Stimulated activated naive B cell treated with anti-CD40 and anti-IgM and Interleukin-4, amounts not matched to agents 10 μg/mL and 1 μg/mL and 100 μg/mL, for 72 hours (primary cell): ENCODE measurements around the gene SMIM1.
A peak's percentile ranks its signal among the peaks of the same experiment; 100 is the strongest.

Experiments
- ATAC-seq, 2 donors: fragments of 150-1000 bp; cut with Tn5 transposase; replicated peaks; 2 replicates each; pipeline ENCODE4 v1.10.0; 2021; ENCODE audit warnings: moderate library complexity in 1 of 2
- DNase-seq: peaks from one replicate; pipeline ENCODE4 v3.0.0; 2021
- H3K27ac Mint-ChIP-seq: one replicate; pipeline ENCODE4 v1.8.0; 2022; ENCODE audit warnings: mild to moderate bottlenecking, mixed read lengths
- H3K27me3 Mint-ChIP-seq, 2 donors: one replicate each; pipeline ENCODE4 v1.8.0; 2022; ENCODE audit warnings: mixed read lengths in 2 of 2
- H3K36me3 Mint-ChIP-seq, 2 donors: one replicate each; pipeline ENCODE4 v1.8.0; 2022; ENCODE audit warnings: mixed read lengths in 2 of 2, mild to moderate bottlenecking in 1 of 2
- H3K4me1 Mint-ChIP-seq, 2 donors: one replicate each; pipeline ENCODE4 v1.8.0; 2022; ENCODE audit warnings: mixed read lengths in 2 of 2, mild to moderate bottlenecking in 1 of 2
- H3K4me3 Mint-ChIP-seq, 2 donors: one replicate each; pipeline ENCODE4 v1.8.0; 2022; ENCODE audit warnings: mild to moderate bottlenecking in 2 of 2, mixed read lengths in 2 of 2, moderate library complexity in 1 of 2
- H3K9me3 Mint-ChIP-seq, 2 donors: one replicate each; pipeline ENCODE4 v1.8.0; 2022; ENCODE audit warnings: mixed read lengths in 2 of 2, mild to moderate bottlenecking in 1 of 2

Gene SMIM1

DNA sequence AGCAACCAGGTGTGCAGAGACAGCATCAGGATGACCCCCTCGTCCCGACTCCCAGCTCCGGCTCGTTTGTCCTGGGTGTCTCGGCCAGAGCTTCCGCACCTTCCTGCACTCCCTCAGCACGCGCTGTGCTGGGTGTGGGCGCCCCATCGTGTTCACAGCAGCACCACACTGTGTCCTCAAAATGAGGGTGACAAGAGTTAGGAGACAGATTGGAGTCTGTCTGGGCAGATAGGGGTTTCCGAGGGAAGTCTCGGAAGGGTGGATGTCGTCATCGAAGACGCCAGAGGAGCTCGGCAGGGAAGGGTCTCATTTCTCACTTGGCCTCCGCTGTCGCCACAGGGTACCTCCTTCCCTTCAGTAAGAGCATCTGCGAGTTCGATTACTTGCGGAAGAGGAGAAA lies 16.2 kb upstream of the SMIM1 start:
- Mint-ChIP-seq H3K9me3 (peaks cover 0 to 3% of the 10 kb centered on the region in 2 donors), H3K36me3 (no peaks in the 10 kb centered on the region), H3K4me3 (no peak overlapping the region), H3K27ac (no peak overlapping the region), H3K27me3 (peaks cover 34 to 49% of the 10 kb centered on the region in 2 donors), H3K4me1 (no peaks in the 10 kb centered on the region)
- ATAC-seq (no peak), DNase-seq (no peak)

DNA sequence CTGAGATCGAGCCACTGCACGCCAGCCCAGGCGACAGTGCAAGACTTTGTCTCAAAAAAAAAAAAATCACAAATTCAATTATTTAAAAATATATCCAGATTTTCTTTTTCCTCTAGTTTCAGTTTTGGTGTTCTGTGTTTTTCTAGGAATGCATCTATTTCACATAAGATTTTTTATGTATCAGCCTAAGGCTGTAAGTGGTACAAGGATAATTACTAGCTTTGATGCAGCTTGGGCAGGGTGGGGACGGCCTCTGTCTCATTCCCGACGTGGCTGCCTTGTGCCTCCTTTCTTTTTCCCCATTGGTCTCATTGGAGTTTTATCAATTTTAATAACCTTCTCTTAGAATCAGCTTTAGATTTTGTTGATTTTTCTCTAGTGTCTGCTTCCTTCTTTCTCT lies 13.4 kb upstream of the SMIM1 start:
- Mint-ChIP-seq H3K9me3 (peaks cover 0 to 3% of the 10 kb centered on the region in 2 donors), H3K36me3 (no peaks in the 10 kb centered on the region), H3K27ac (peak overlapping the region; percentile 67), H3K27me3 (peaks cover 32 to 44% of the 10 kb centered on the region in 2 donors), H3K4me3 (no peak overlapping the region), H3K4me1 (no peaks in the 10 kb centered on the region)
- ATAC-seq (no peak), DNase-seq (no peak)

DNA sequence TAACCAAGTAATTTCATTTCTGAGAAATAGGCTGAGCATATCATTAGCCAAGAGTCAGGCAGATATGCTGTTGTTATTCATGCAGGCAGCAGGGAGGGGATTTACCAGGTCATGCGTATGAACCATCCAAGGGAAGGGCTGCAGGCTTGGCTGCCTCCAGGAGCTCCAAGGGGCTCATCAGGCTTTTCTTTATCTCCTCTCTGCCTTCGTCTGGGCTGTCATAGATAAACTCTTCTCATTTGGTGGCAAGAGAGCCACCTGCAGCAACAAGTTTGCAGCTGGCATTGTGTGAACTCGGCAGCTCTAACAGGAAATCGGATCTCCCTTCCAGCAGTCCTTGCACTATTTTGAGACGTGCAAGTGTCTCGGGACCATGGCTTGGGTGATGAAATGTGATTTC lies 12.8 kb upstream of the SMIM1 start:
- Mint-ChIP-seq H3K9me3 (peaks cover 0 to 3% of the 10 kb centered on the region in 2 donors), H3K36me3 (no peaks in the 10 kb centered on the region), H3K4me1 (no peaks in the 10 kb centered on the region), H3K27me3 (peaks cover 32 to 44% of the 10 kb centered on the region in 2 donors), H3K4me3 (no peak overlapping the region), H3K27ac (no peak overlapping the region)
- no peak for ATAC-seq
- DNase-seq, result no peak

DNA sequence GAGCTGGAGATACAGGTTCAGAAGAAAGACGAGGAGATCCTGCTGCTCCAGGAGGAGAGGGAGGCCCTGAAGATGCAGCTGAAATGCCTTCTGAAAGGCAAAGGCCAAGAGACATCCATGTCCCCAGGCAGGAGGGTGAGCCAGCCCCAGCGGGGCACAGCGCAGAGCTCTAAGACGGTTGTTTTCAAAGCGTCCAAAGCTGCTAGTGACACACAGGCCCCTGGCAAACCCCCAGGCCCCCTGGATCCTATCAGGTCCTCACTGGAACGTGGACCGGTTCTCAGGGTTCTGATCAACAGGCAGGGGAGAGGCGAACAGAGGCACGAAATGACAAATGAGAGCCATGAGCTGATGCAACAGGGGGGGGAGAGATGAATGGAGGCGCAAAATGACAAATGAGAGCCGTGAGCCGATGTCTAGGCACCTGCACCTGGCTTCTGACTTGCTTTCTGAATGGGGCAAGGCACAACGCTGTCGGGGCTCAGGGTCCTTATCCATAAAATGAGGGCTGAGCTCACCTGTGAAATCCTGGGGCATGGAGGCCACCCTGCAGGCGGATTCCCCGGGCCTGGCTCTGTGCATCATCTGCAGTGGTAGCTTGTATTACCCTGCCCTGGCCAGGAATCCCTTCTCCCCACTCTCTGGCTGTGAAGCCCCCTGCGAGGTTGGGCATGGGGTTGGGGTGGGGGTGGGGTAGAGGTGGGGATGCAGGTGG lies 11.1 kb upstream of the SMIM1 start:
- Mint-ChIP-seq H3K4me1 (no peaks in the 10 kb centered on the region), H3K27ac (no peak overlapping the region), H3K36me3 (peaks cover 0 to 2% of the 10 kb centered on the region in 2 donors), H3K9me3 (peaks cover 0 to 3% of the 10 kb centered on the region in 2 donors), H3K4me3 (no peak overlapping the region), H3K27me3 (peaks cover 31 to 48% of the 10 kb centered on the region in 2 donors)
- no peak for ATAC-seq
- no peak for DNase-seq

DNA sequence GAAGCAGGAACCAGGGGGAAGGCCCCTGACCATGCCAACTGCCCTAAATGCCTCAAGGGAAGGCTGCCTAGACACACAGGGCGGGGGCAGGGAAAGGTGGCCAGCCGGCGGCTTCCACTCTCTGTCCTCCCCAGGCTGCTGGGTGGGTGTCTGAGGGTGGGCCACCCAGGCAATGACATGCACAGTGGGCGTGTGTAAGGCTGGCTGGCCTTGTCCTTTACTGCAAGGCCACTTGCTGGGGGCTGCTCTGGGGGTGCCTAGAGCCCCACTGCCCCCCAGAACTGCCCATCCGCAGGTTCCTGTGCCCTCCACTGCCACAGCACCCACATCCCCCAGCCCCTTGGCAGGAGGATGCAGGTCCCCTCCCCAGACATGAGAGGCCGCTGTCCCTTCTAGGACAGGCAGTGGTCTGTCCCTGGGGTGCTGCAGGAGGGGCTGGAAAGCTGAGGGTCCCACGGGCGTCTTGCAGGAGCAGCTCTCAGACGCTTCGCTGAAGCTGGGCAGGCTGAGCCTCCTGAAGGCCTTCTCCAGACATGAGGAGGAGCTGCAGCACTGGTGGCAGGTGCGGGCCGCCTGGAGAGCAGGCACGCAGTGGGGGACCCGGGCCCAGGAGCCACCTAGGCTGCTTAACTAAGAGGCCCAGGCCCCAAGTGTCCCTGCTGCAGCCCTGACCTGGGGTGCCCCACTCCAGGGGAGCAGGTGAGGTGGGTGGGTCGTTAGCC lies 10.2 kb upstream of the SMIM1 start:
- Mint-ChIP-seq H3K9me3 (peaks cover 0 to 3% of the 10 kb centered on the region in 2 donors), H3K36me3 (peaks cover 0 to 2% of the 10 kb centered on the region in 2 donors), H3K27ac (no peak overlapping the region), H3K4me1 (no peaks in the 10 kb centered on the region), H3K27me3 (peaks cover 30 to 46% of the 10 kb centered on the region in 2 donors), H3K4me3 (no peak overlapping the region)
- no peak for DNase-seq
- ATAC-seq, result no peak

DNA sequence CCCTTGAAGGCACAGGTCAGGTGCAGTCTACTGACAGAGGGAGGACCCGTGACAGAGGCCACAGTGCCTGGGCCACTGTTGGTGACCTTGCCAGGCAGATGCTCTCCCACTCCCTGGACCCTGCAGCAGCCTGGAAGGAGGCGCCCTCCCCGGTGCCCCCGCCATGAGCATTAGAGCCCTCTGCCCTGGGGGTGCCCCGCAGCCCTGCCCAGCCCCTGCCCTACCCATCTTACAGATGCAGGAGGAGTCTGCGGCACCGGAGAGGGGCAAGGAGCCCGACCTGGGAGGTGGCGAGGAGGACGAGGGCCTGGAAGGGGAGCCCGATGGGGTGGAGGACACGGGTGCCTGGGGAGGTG lies 9.7 kb upstream of the SMIM1 start:
- Mint-ChIP-seq H3K4me3 (no peak overlapping the region), H3K4me1 (no peaks in the 10 kb centered on the region), H3K36me3 (peaks cover 0 to 2% of the 10 kb centered on the region in 2 donors), H3K27me3 (peaks cover 35 to 52% of the 10 kb centered on the region in 2 donors), H3K27ac (no peak overlapping the region), H3K9me3 (peaks cover 0 to 3% of the 10 kb centered on the region in 2 donors)
- DNase-seq (no peak), ATAC-seq (no peak)

DNA sequence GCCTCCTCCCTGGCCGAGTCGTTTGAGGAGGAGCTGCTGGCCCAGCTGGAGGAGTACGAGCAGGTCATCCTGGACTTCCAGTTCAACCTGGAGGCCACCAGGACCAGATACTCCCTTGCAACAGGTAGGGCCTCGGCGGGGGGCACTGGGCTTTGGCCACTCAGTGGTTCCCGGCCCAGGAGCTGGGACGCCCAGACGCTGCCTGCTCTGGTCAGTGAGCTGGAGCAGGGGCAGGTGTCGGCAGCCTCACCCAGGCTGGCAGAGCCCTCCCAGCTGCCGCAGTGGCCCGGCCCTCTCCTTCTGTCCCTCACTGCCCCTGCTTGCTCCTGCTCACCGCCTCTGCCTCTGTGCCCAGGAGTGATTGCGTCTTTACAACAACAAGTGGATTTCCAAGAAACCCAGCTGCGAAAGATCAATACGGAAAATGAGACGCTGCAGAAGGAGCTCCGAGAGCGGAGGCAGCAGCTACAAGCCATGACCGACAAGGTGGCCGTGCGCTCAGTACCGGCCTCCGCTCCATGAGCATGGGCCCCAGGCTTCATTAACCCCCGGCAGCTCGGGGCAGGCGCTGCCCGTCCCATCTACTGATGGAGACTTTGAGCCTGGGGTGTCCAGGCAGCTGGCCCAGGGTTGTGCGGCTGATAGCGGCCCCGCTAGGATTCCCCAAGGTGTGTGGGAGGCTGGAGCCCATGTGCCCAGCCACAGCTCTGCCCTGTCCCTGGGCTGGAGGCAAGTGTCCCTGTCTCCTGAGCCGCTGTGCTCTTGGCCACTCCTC lies 9.0 kb upstream of the SMIM1 start:
- ATAC-seq (no peak), DNase-seq (no peak)
- Mint-ChIP-seq H3K27me3 (peaks cover 34 to 52% of the 10 kb centered on the region in 2 donors), H3K9me3 (peaks cover 0 to 3% of the 10 kb centered on the region in 2 donors), H3K4me3 (no peak overlapping the region), H3K36me3 (peaks cover 0 to 2% of the 10 kb centered on the region in 2 donors), H3K4me1 (no peaks in the 10 kb centered on the region), H3K27ac (no peak overlapping the region)

DNA sequence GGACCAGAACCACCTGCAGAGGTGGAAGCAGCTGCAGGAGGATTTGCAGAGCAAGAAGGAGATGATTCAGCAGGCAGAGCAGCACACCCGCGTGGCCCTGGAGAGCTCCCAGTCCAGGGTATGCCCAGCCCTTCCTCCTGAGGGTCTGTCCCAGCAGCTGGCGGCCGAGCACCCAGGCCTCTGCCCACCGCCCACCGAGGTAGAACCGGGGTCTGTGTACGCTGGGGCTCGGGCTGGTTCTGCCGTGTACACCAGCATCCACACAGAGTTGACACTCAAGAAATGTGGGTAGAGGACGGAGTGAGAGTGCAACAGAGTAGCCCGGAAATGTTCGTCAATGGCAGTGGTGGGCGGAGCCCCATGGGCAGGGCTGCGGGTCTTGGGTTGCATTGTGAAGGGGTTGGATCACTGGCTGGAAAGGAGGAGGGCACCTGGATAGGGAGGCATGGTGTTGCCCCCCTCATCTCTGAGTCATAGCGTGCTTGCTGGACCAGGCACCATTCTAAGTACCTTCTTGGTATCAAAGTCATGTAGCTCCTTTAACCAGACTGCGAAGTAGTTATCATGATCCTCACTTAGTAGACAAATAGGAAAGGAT lies 5.1 kb upstream of the SMIM1 start:
- peaks cover 0 to 2% of the 10 kb centered on the region in 2 donors for H3K36me3 Mint-ChIP-seq
- peaks cover 8 to 15% of the 10 kb centered on the region in 2 donors for H3K4me1 Mint-ChIP-seq
- DNase-seq (no peak), ATAC-seq (no peak)
- no peaks in the 10 kb centered on the region for H3K9me3 Mint-ChIP-seq
- no peak overlapping the region for H3K4me3 Mint-ChIP-seq
- H3K27ac Mint-ChIP-seq, result peak overlapping the region; percentile 17
- peaks cover 16 to 27% of the 10 kb centered on the region in 2 donors for H3K27me3 Mint-ChIP-seq

DNA sequence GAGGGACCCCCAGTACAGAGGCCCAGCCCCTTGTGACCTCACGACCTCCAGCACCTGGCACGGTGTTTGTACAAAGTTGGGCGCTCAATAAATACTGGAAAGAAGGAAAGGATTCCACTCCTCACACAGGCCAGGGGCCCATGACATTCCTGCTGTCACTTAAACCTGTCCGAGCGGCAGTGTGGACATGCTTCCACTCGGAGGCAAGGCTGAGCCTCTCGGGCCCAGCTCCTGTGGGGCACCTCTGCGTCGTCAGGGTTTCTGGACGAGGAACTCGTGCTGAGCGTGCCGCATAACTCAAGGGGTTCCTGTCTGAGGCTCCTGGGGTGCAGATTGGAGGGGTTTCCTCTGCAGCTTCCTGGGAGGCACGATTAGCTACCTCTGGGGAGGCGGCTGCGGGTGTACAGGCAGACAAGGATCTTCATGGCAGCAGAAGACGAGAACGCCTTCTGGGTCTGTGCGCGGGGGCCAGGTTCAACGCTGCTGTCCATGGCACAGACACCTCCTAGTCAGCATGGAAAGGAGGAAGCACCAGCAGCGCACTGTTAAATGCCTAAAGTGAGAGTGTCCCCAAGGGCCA lies 3.6 kb upstream of the SMIM1 start:
- Mint-ChIP-seq H3K36me3 (peaks cover 0 to 2% of the 10 kb centered on the region in 2 donors), H3K27ac (no peak overlapping the region), H3K9me3 (no peaks in the 10 kb centered on the region), H3K4me3 (no peak overlapping the region), H3K4me1 (peaks cover 10 to 15% of the 10 kb centered on the region in 2 donors), H3K27me3 (peaks cover 16 to 27% of the 10 kb centered on the region in 2 donors)
- no peak for ATAC-seq
- DNase-seq, result no peak

DNA sequence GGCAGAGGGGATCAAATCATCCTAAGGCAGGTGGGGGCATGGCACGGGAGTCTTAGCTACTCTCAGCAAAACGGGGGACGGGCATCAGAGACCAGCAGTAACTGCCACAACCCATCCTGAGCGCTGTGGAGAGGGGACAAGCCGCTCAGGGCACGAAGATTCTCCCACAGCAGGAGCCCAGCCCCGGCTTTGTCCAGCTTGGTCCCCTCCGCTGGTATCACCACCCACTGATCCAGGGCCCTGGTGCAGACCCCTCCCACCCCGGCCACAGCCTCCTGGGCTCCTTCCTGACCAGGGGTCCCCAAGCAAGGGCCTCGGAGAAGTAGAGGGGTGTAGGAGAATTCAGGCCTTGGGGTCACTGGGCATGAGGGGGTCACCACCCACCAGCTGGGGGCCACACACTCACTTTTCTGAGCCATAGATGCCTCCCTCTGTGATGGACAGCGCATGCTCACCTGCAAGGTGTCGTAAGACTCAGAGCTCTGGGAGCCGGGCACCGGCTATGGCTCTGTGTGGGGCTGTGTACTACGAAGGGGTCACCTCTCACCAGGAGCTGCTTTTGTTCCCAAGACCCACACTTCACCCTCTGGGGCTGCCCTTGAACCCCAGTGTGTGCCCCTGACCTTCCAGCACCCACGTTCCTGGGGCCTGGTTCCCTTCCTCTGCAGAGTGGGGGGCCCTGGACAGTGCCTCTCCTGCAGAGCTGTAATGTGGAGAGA lies 2.3 kb upstream of the SMIM1 start:
- Mint-ChIP-seq H3K4me3 (peak overlapping the region in 1 of 2 donors; percentile 36), H3K4me1 (peaks cover 14 to 20% of the 10 kb centered on the region in 2 donors), H3K27ac (peak overlapping the region; percentile 37), H3K36me3 (peaks cover 0 to 2% of the 10 kb centered on the region in 2 donors), H3K27me3 (peaks cover 16 to 25% of the 10 kb centered on the region in 2 donors), H3K9me3 (no peaks in the 10 kb centered on the region)
- DNase-seq, result no peak
- ATAC-seq, result no peak

DNA sequence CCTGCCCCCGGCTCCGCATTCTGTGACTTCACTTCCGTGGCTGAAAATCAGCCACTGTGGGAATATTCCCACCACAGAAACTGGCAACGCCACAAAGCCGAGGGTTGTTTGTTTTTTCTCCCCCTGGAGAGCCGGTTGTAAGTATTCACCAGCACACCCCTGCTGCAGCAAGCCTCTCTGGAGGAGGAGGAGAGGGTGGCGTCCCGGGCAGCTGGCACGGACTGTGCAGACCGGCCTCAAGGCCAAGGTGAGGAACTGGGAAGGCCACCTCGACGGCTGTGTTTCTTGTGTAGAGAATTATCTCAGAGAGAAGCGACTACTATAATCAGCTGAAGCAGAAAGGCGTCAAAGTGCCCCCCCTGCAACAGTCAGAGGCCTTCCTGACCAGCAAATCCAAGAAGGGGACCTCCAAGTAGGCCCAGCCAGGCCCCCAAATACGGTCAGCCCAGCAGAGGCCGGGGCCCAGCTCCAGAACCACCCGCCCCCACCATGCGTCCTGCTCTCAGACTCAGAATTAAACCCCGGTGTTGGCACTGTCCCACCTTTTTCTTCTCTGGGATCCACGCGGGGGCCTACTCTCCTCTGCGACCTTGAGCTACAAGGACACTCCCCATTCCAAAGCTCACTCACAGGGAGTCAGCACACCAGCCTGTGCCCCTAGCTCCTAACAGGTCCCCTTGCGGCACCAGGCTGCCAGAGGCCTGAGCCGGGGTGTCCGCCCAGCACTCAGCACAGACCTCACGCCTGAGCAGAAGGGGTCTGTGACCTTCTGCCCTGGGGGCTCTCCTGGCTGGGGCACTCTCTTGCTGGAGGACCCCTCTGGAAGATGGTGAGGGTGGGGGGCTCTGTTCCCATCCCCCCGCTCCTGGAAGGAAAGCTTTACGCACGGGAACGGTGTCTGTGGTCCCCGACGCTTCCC lies 1.2 kb upstream of the SMIM1 start:
- no peaks in the 10 kb centered on the region for H3K9me3 Mint-ChIP-seq
- H3K36me3 Mint-ChIP-seq, result no peaks in the 10 kb centered on the region
- DNase-seq (no peak), ATAC-seq (peak; percentile 1 to 7)
- peak overlapping the region; percentile 79 to 81 for H3K4me3 Mint-ChIP-seq
- peaks cover 23 to 31% of the 10 kb centered on the region in 2 donors for H3K4me1 Mint-ChIP-seq
- peak overlapping the region; percentile 81 for H3K27ac Mint-ChIP-seq
- peaks cover 10 to 15% of the 10 kb centered on the region in 2 donors for H3K27me3 Mint-ChIP-seq

DNA sequence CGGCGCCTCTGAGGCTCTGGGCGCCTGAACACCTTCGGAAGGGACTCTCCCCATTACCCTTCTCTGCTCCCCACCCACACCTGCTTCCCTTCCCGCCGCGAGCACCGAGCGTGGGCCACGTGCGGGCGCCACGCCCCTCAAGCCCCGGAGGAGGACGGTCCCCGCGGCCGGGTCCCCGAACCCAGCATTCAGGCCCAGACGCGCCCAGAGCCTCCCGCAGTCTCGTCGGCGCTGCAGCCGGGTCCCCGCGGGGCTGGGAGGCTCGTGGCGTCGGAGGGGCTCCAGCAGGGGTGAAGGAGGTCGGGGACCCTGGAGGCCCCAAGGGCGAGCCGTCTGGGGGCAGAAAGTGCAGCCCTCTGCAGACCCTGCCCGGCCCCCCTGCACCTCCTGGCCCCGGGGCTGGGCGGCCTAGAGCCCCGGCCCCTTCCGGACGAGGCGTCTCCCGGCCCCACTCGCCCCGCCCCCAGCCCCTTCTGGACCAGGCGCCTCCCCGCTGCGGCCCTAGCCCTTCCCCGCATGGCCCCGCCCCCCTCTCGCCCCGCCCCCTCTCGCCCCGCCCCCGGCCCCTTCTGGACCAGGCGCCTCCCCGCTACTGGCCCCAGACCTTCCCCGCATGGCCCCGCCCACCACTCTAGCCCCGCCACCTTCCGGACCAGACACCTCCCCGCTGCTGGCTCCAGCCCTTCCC lies 378 bp upstream of the SMIM1 start:
- H3K4me1 Mint-ChIP-seq, result peaks cover 23 to 34% of the 10 kb centered on the region in 2 donors
- peak overlapping the region; percentile 81 for H3K27ac Mint-ChIP-seq
- H3K9me3 Mint-ChIP-seq, result no peaks in the 10 kb centered on the region
- peaks cover 7 to 11% of the 10 kb centered on the region in 2 donors for H3K27me3 Mint-ChIP-seq
- H3K36me3 Mint-ChIP-seq, result no peaks in the 10 kb centered on the region
- peak; percentile 77 for DNase-seq
- ATAC-seq, result peak; percentile 75 to 81
- peak overlapping the region; percentile 79 to 81 for H3K4me3 Mint-ChIP-seq
